Stomach (tissue), 9 donors: ENCODE measurements around the gene CCDC51. TPM values are rescaled to one million over a fixed set of nuclear protein-coding genes. Genes with fewer than 3 reads are reported as not detected.

ENCODE experiments used
- DNase-seq, 2 donors: peaks; one replicate each; pipeline versions ENCODE4 v3.0.0 to v3.0.0-alpha.2; 2013 to 2019
- H3K27ac ChIP-seq, 5 donors: fragments of 200-600 bp in 4 of 5; sonication (generic) in 4 of 5; one replicate each; pipeline ENCODE4 v1.5.1; 2013 to 2019; ENCODE audit warnings: mild to moderate bottlenecking in 1 of 5, moderate library complexity in 1 of 5
- H3K27me3 ChIP-seq, 3 donors: fragments of 200-600 bp; sonication (generic); one replicate each; pipeline ENCODE4 v1.5.1; 2017 to 2019; ENCODE audit warnings: mixed run types in 1 of 3
- H3K36me3 ChIP-seq, 4 donors: fragments of 200-600 bp; sonication (generic); 1 replicate in 3 of 4; 2 replicates in 1 of 4; pipeline ENCODE4 v1.5.1; 2016 to 2019
- H3K4me1 ChIP-seq, 4 donors: fragments of 200-600 bp; sonication (generic); one replicate each; pipeline ENCODE4 v1.5.1; 2016 to 2019
- H3K4me3 ChIP-seq, 4 donors: fragments of 200-600 bp; sonication (generic) in 3 of 4; one replicate each; pipeline ENCODE4 v1.5.1; 2016 to 2019; ENCODE audit warnings: mild to moderate bottlenecking in 1 of 4
- H3K9me3 ChIP-seq, 4 donors: fragments of 200-600 bp; sonication (generic); one replicate each; pipeline ENCODE4 v1.5.1; 2016 to 2019
- EP300 ChIP-seq: sonication (generic); formaldehyde crosslinking; IDR thresholded peaks from one replicate; pipeline ENCODE4 v1.6.1; 2017; ENCODE audit warnings: antibody characterized with exemption
- POLR2A ChIP-seq, 4 donors: fragments of 450-650 bp; IDR thresholded peaks; one replicate each; pipeline ENCODE4 v1.6.1; 2016; ENCODE audit warnings: antibody characterized with exemption in 4 of 4, control low read depth in 2 of 4, mild to moderate bottlenecking in 1 of 4, moderate library complexity in 1 of 4
- POLR2AphosphoS5 ChIP-seq, 3 donors: sonication (generic); formaldehyde crosslinking; IDR thresholded peaks; one replicate each; pipeline ENCODE4 v1.6.1; 2016; ENCODE audit warnings: antibody characterized with exemption in 3 of 3
- intact Hi-C: fragments of 100-400 bp; cut with DNase I; formaldehyde crosslinking; loops from one replicate; pipeline ENCODE4 v1.15.1; 2023; ENCODE audit warnings: low total_unique reads
- polyA plus RNA-seq, 3 donors: library from polyadenylated mRNA; stranded (reverse); fragments of 200-250 nt; gene quantifications; one replicate each; pipeline ENCODE4 v1.2.3, GENCODE V29; 2013
- total RNA-seq, 5 donors: library from RNA; depleted of rRNA; stranded (reverse); fragments of >200 nt; gene quantifications; one replicate each; pipeline versions ENCODE4 v1.1.0 to v1.2.3, GENCODE V29; 2014 to 2016
- TF ChIP-seq, protein P1 (sequence below), 7 experiments: fragments of 450-650 bp in 4 of 7; fragments of 200-600 bp in 3 of 7; sonication (generic) in 3 of 7; IDR thresholded peaks; one replicate each; pipeline ENCODE4 v1.5.1; 2016 to 2019; ENCODE audit warnings: antibody characterized with exemption in 7 of 7, control low read depth in 2 of 7, mild to moderate bottlenecking in 1 of 7
- donor health status: healthy with polysubstance abuse.
- donor health status: Bipolar disorder and iron deficiency.
- donor health status: healthy.

CCDC51 gene
- total and polyA plus RNA-seq, 8 donors, result 1.8 to 12.5 (median 8.3) TPM

DNA sequence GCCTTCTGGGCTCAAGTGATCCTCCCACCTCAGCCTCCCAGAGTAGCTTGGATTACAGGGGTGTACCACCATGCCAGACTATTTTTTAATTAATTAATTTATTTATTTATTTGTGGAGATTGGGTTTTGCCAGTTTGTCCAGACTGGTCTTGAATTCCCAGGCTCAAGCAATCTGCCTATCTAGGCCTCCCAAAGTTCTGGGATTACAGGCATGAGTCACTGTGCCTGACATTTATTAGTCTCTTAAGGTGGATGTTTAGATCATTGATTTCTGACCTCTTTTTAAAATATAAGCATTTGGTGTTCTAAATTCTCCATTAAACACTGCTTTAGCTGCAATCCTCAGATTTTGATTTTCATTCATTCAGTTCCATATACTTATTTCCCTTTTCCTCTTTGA, 52.3 kb downstream of the CCDC51 start:
- intact Hi-C loops, result no loop called here
- H3K9me3 ChIP-seq, result peaks cover 0 to 8% (median 3%) of the 10 kb centered on the region in 4 donors
- no peak overlapping the region for H3K4me3 ChIP-seq
- H3K36me3 ChIP-seq, result no peaks in the 10 kb centered on the region
- no peak overlapping the region for H3K27ac ChIP-seq
- H3K27me3 ChIP-seq, result no peaks in the 10 kb centered on the region
- no peaks in the 10 kb centered on the region for H3K4me1 ChIP-seq
- DNase-seq, result no peak
- TF ChIP-seq EP300, result no peak
- no peak for TF ChIP-seq POLR2AphosphoS5 (IDR thresholded peaks at IDR 0.05)
- TF ChIP-seq, protein P1, sequence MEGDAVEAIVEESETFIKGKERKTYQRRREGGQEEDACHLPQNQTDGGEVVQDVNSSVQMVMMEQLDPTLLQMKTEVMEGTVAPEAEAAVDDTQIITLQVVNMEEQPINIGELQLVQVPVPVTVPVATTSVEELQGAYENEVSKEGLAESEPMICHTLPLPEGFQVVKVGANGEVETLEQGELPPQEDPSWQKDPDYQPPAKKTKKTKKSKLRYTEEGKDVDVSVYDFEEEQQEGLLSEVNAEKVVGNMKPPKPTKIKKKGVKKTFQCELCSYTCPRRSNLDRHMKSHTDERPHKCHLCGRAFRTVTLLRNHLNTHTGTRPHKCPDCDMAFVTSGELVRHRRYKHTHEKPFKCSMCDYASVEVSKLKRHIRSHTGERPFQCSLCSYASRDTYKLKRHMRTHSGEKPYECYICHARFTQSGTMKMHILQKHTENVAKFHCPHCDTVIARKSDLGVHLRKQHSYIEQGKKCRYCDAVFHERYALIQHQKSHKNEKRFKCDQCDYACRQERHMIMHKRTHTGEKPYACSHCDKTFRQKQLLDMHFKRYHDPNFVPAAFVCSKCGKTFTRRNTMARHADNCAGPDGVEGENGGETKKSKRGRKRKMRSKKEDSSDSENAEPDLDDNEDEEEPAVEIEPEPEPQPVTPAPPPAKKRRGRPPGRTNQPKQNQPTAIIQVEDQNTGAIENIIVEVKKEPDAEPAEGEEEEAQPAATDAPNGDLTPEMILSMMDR (IDR thresholded peaks at IDR 0.05), result no peak
- TF ChIP-seq POLR2A (IDR thresholded peaks at IDR 0.05), result no peak

Other genes with a start within 250 kb of the CCDC51 start
- under 1 TPM in 1 of 5 donors, not detected in 4; 0.92 TPM for gene CAMP, start 216.6 kb downstream of the CCDC51 start, total RNA-seq
- 1 to 10 TPM in 1 of 3 donors, under 1 TPM in 1, not detected in 1; 0.87 to 1.4 TPM for gene CAMP, start 216.6 kb downstream of the CCDC51 start, polyA plus RNA-seq
- 10 to 100 TPM in 1 of 5 donors, 1 to 10 TPM in 3, not detected in 1; 2.7 to 15.6 (median 5.2) TPM for gene ZNF589, start 199.0 kb downstream of the CCDC51 start, total RNA-seq
- gene ZNF589, start 199.0 kb downstream of the CCDC51 start, polyA plus RNA-seq, result 1 to 10 TPM; 1.7 to 5.9 (median 2.1) TPM
- 10 to 100 TPM in 3 of 5 donors, 1 to 10 TPM in 2; 3.8 to 55.1 (median 10.3) TPM for gene NME6, start 138.8 kb downstream of the CCDC51 start, total RNA-seq
- gene NME6, start 138.8 kb downstream of the CCDC51 start, polyA plus RNA-seq, result 10 to 100 TPM; 13.1 to 22.3 (median 15.1) TPM
- gene SPINK8, start 106.5 kb downstream of the CCDC51 start, total RNA-seq, result not detected
- gene SPINK8, start 106.5 kb downstream of the CCDC51 start, polyA plus RNA-seq, result not detected
- not detected for gene FBXW12, start 67.9 kb downstream of the CCDC51 start, total RNA-seq
- not detected for gene FBXW12, start 67.9 kb downstream of the CCDC51 start, polyA plus RNA-seq
- gene PLXNB1, start 10.0 kb downstream of the CCDC51 start, total RNA-seq, result 100 to 1,000 TPM in 4 of 5 donors, 10 to 100 TPM in 1; 86.7 to 874 (median 314) TPM
- 100 to 1,000 TPM in 1 of 3 donors, 10 to 100 TPM in 2; 13.9 to 157 (median 45.0) TPM for gene PLXNB1, start 10.0 kb downstream of the CCDC51 start, polyA plus RNA-seq
- gene TMA7, start 138 bp upstream of the CCDC51 start, total RNA-seq, result 100 to 1,000 TPM; 107 to 298 (median 230) TPM
- 100 to 1,000 TPM; 644 to 702 (median 660) TPM for gene TMA7, start 138 bp upstream of the CCDC51 start, polyA plus RNA-seq
- 10 to 100 TPM in 2 of 5 donors, 1 to 10 TPM in 3; 2.3 to 34.4 (median 5.5) TPM for gene ATRIP, start 6.6 kb upstream of the CCDC51 start, total RNA-seq
- 1 to 10 TPM; 2.9 to 5.8 (median 3.2) TPM for gene ATRIP, start 6.6 kb upstream of the CCDC51 start, polyA plus RNA-seq
- 100 to 1,000 TPM in 1 of 5 donors, 10 to 100 TPM in 4; 43.4 to 182 (median 51.8) TPM for gene SHISA5, start 64.1 kb upstream of the CCDC51 start, total RNA-seq
- 100 to 1,000 TPM in 1 of 3 donors, 10 to 100 TPM in 2; 57.5 to 116 (median 58.7) TPM for gene SHISA5, start 64.1 kb upstream of the CCDC51 start, polyA plus RNA-seq
- 1 to 10 TPM in 4 of 5 donors, not detected in 1; 1.0 to 9.6 (median 3.0) TPM for gene PFKFB4, start 116.7 kb upstream of the CCDC51 start, total RNA-seq
- 1 to 10 TPM in 2 of 3 donors, under 1 TPM in 1; 0.61 to 3.2 (median 1.5) TPM for gene PFKFB4, start 116.7 kb upstream of the CCDC51 start, polyA plus RNA-seq
- gene UCN2, start 123.7 kb upstream of the CCDC51 start, total RNA-seq, result under 1 TPM in 2 of 5 donors, not detected in 3; 0.37 to 0.58 TPM
- gene UCN2, start 123.7 kb upstream of the CCDC51 start, polyA plus RNA-seq, result 1 to 10 TPM in 1 of 3 donors, under 1 TPM in 1, not detected in 1; 0.31 to 3.3 TPM
- gene COL7A1, start 155.2 kb upstream of the CCDC51 start, total RNA-seq, result 10 to 100 TPM in 2 of 5 donors, 1 to 10 TPM in 3; 1.8 to 75.3 (median 7.6) TPM
- 100 to 1,000 TPM in 1 of 3 donors, 1 to 10 TPM in 2; 6.3 to 123 (median 7.7) TPM for gene COL7A1, start 155.2 kb upstream of the CCDC51 start, polyA plus RNA-seq
- 100 to 1,000 TPM; 178 to 568 (median 259) TPM for gene UQCRC1, start 169.5 kb upstream of the CCDC51 start, total RNA-seq
- 100 to 1,000 TPM; 218 to 347 (median 295) TPM for gene UQCRC1, start 169.5 kb upstream of the CCDC51 start, polyA plus RNA-seq
- not detected for gene TMEM89, start 181.7 kb upstream of the CCDC51 start, total RNA-seq
- under 1 TPM in 1 of 3 donors, not detected in 2; 0.62 TPM for gene TMEM89, start 181.7 kb upstream of the CCDC51 start, polyA plus RNA-seq
- 100 to 1,000 TPM in 3 of 5 donors, 10 to 100 TPM in 2; 23.9 to 279 (median 137) TPM for gene SLC26A6, start 195.3 kb upstream of the CCDC51 start, total RNA-seq
- gene SLC26A6, start 195.3 kb upstream of the CCDC51 start, polyA plus RNA-seq, result 10 to 100 TPM; 14.8 to 67.7 (median 31.4) TPM
- gene CELSR3, start 222.8 kb upstream of the CCDC51 start, total RNA-seq, result 1 to 10 TPM in 4 of 5 donors, not detected in 1; 1.5 to 2.3 (median 1.9) TPM
- under 1 TPM; 0.15 to 1.00 (median 0.53) TPM for gene CELSR3, start 222.8 kb upstream of the CCDC51 start, polyA plus RNA-seq
- 10 to 100 TPM; 16.2 to 46.7 (median 32.6) TPM for gene NCKIPSD, start 245.8 kb upstream of the CCDC51 start, total RNA-seq
- 1 to 10 TPM; 6.1 to 7.7 (median 6.1) TPM for gene NCKIPSD, start 245.8 kb upstream of the CCDC51 start, polyA plus RNA-seq